ENCODE data around the gene NPHP3.

DNA sequence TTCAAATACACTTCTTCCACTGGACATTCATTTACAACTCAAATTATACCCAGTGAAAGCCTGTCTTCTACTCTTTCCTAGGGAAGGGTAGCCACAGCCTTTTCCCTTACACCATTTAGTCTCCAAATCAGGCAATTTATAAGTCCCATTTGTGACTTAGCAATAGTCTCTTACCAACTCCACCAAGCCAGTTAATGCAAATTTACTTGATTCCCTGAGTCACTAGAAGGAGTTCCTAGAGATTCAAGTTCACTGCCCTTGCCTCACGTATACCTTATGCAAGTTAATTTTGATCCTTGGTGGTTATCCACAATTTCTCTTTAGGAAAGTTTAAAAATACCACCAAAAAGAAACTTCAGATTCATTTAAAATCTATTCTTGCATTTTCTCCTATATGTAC, 16.1 kb upstream of the NPHP3 start:
- TF ChIP-seq, protein P1, sequence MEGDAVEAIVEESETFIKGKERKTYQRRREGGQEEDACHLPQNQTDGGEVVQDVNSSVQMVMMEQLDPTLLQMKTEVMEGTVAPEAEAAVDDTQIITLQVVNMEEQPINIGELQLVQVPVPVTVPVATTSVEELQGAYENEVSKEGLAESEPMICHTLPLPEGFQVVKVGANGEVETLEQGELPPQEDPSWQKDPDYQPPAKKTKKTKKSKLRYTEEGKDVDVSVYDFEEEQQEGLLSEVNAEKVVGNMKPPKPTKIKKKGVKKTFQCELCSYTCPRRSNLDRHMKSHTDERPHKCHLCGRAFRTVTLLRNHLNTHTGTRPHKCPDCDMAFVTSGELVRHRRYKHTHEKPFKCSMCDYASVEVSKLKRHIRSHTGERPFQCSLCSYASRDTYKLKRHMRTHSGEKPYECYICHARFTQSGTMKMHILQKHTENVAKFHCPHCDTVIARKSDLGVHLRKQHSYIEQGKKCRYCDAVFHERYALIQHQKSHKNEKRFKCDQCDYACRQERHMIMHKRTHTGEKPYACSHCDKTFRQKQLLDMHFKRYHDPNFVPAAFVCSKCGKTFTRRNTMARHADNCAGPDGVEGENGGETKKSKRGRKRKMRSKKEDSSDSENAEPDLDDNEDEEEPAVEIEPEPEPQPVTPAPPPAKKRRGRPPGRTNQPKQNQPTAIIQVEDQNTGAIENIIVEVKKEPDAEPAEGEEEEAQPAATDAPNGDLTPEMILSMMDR (IDR thresholded peaks at IDR 0.05; ENCODE audit: insufficient read depth, low read length, poor library complexity, severe bottlenecking): no peak
- no peak for TF ChIP-seq EZH2phosphoT487 (conservative IDR thresholded peaks at IDR 0.05; ENCODE audit: low read length)

Data from SU-DHL-6 (cell line).